ENCODE data around the gene EFNA5.

EFNA5 gene

DNA sequence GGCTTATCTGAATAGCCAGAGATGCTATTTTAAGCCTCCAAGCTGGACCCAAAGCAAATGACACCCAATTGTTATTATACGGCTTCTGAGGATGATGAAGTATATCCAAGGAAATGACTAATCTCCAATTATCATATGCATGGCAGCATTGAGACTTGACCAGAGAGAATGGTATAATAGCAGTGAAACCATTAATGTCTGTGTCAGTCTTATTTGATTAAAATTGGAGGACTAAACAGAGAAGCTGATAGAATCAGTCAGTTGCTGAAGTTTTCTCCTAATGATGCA lies 200.5 kb downstream of the EFNA5 start:
- DNase-seq (ENCODE audit: insufficient read length, low spot score) = no peak
- no peak for FAIRE-seq
- TF ChIP-seq PAX5 (IDR thresholded peaks at IDR 0.05; ENCODE audit: insufficient read depth, low read length, severe bottlenecking) (no peak), POLR2AphosphoS5 (IDR thresholded peaks at IDR 0.05; ENCODE audit: low read depth, low read length) (no peak), SPI1 (IDR thresholded peaks at IDR 0.05; ENCODE audit: low read depth, low read length) (no peak), TAF1 (IDR thresholded peaks at IDR 0.05; ENCODE audit: low read depth, low read length) (no peak), POU2F2 (IDR thresholded peaks at IDR 0.05; ENCODE audit: low read depth, low read length) (no peak), POLR2A (IDR thresholded peaks at IDR 0.05; ENCODE audit: low read depth, low read length) (no peak)

DNA sequence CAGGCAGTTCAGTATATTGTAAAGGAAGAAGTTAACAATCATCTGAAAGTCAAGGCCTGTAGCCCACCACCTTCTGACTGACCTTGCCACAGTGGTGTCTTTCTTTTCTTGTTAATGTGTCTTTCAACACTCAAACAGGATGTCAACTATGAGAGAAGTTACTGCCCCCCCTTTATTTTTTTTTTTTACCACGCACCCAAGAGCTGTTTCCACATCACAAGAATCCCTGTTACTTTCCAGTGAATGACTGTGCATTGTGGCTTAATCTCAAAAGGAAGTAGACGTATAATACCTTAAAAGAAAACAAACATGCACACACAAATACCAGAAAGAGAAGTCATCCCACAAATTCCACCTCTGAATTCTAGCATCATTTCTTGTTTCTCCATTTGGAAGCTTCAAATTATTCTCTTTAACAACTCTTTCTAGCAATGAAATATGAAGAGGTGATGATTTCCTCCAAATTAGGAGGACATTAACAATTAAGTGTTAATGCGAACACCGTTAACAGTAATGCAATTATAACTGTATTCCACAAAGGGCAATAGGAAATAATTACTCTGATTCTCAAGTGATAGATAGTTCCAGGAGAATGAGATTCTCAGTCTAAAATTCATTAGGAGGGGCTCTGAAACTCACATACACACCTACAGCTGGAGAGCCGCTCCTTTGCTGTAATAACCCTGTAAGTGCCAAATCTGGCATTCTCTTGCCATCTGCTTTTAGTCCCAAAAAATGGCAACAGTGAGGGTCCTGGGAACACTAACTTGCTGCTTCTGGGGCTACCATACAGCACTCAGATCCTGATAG lies 201.0 kb downstream of the EFNA5 start:
- TF ChIP-seq PAX5 (IDR thresholded peaks at IDR 0.05; ENCODE audit: insufficient read depth, low read length, severe bottlenecking) (no peak), SPI1 (IDR thresholded peaks at IDR 0.05; ENCODE audit: low read depth, low read length) (no peak), POU2F2 (IDR thresholded peaks at IDR 0.05; ENCODE audit: low read depth, low read length) (no peak), TAF1 (IDR thresholded peaks at IDR 0.05; ENCODE audit: low read depth, low read length) (no peak), POLR2AphosphoS5 (IDR thresholded peaks at IDR 0.05; ENCODE audit: low read depth, low read length) (no peak), POLR2A (IDR thresholded peaks at IDR 0.05; ENCODE audit: low read depth, low read length) (no peak)
- FAIRE-seq (no peak), DNase-seq (ENCODE audit: insufficient read length, low spot score) (no peak)

DNA sequence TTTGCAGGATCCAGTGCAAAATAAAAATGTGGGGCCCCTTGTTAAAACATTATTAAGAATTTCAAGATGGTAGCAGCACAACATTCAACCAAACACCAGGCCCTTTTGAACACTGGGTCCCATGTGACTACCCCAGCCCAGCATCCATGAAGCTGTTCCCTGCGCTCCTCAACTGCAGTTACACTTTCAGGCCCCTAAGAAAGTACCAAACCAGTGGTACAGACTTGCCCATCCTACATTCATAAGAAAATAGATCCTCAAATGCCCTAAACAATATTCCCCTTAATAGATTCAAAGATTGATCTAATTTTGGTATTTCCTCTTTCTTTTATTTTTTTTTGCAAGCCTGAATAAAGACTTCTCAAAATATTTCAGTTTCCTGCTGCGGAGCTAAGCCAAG lies 201.7 kb downstream of the EFNA5 start:
- FAIRE-seq (no peak), DNase-seq (ENCODE audit: insufficient read length, low spot score) (no peak)
- TF ChIP-seq POLR2AphosphoS5 (IDR thresholded peaks at IDR 0.05; ENCODE audit: low read depth, low read length) (no peak), PAX5 (IDR thresholded peaks at IDR 0.05; ENCODE audit: insufficient read depth, low read length, severe bottlenecking) (no peak), POLR2A (IDR thresholded peaks at IDR 0.05; ENCODE audit: low read depth, low read length) (no peak), TAF1 (IDR thresholded peaks at IDR 0.05; ENCODE audit: low read depth, low read length) (no peak), POU2F2 (IDR thresholded peaks at IDR 0.05; ENCODE audit: low read depth, low read length) (no peak), SPI1 (IDR thresholded peaks at IDR 0.05; ENCODE audit: low read depth, low read length) (no peak)

DNA sequence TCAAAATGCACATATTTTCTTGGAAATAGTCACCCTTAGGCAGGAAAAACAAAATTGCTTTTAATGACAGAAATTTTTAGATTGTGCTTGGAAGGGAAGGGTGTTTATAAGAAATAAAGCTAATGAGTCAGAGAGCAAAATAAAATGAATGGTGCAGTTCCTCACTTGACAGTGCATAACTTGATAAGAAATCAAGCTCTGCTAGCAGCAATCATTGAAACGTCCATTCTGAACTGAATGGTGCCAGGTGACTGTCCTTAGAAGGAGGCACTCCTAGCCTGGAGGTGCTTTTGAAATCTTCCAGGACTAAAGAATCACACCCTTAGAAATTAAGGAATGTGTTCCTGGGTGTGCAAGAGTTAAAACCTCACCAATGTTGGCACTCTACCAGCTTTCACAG lies 202.5 kb downstream of the EFNA5 start:
- DNase-seq (ENCODE audit: insufficient read length, low spot score) = no peak
- FAIRE-seq = no peak
- TF ChIP-seq PAX5 (IDR thresholded peaks at IDR 0.05; ENCODE audit: insufficient read depth, low read length, severe bottlenecking) (no peak), POLR2AphosphoS5 (IDR thresholded peaks at IDR 0.05; ENCODE audit: low read depth, low read length) (no peak), POU2F2 (IDR thresholded peaks at IDR 0.05; ENCODE audit: low read depth, low read length) (no peak), TAF1 (IDR thresholded peaks at IDR 0.05; ENCODE audit: low read depth, low read length) (no peak), SPI1 (IDR thresholded peaks at IDR 0.05; ENCODE audit: low read depth, low read length) (no peak), POLR2A (IDR thresholded peaks at IDR 0.05; ENCODE audit: low read depth, low read length) (no peak)

DNA sequence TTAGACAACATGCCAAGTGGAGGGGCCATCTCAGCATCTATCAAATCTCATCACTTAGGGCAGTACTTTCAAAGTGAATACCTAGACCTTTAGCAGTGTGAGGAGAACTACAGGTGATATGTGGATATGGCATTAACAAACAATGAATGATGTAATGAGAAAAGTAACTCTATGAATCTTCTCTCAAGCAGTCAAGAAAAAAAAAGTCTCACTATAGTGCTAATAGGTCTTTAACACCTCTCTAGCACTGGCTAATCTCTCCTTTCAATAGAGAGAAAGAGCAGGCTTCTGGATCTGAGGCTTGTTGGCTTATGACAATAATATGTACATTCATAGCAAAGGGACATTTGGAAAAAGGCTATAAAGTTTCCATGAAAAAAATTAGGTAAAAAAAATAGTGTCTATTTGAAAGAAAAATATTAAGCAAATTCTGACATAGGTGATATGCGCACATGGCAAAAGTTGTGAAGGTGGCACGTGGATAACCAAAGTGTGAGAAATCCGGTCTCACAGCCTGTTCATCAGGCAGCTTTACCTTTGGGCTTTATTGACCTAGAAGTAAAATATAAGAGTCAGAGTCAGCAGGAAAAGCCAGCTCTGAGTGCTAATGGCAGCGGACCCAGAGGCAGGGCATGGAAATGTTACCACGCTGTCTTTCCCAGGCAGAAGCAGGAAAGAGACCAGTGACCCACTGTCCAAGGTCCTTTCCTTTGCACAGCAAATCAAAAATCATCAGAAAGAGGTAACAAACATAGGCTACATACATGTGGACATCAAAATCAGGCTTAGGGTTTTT lies 203.4 kb downstream of the EFNA5 start:
- no peak for DNase-seq (ENCODE audit: insufficient read length, low spot score)
- no peak for FAIRE-seq
- TF ChIP-seq TAF1 (IDR thresholded peaks at IDR 0.05; ENCODE audit: low read depth, low read length) (no peak), POLR2A (IDR thresholded peaks at IDR 0.05; ENCODE audit: low read depth, low read length) (no peak), SPI1 (IDR thresholded peaks at IDR 0.05; ENCODE audit: low read depth, low read length) (no peak), POLR2AphosphoS5 (IDR thresholded peaks at IDR 0.05; ENCODE audit: low read depth, low read length) (no peak), POU2F2 (IDR thresholded peaks at IDR 0.05; ENCODE audit: low read depth, low read length) (no peak), PAX5 (IDR thresholded peaks at IDR 0.05; ENCODE audit: insufficient read depth, low read length, severe bottlenecking) (no peak)

DNA sequence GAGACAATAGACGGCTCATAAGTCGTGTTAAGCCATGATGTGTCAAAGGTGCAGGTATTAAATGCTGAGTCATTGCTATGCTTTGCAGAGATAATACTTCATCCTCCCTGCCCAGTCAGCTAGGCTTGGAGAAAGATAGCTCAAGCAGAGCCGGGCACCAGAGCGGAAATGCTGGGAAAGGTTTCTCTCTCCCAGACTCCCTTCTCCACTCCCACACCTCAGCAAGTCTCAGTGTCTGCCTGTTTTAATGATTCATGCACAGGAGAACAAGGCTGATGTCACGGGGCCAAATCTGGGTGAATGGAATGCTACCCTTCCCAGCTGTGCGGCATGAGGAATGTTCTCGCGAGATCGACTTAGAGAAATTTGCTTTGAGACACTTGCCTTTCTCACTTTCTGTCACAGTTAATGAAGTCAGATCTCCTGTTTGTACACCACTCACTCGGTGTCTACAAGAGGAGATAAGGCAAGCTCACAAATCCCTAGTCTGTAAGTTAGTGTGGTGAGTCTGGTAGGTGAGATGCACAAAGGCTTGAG lies 204.4 kb downstream of the EFNA5 start:
- TF ChIP-seq POLR2A (IDR thresholded peaks at IDR 0.05; ENCODE audit: low read depth, low read length) = no peak
- no peak for TF ChIP-seq PAX5 (IDR thresholded peaks at IDR 0.05; ENCODE audit: insufficient read depth, low read length, severe bottlenecking)
- TF ChIP-seq POU2F2 (IDR thresholded peaks at IDR 0.05; ENCODE audit: low read depth, low read length) = no peak
- TF ChIP-seq TAF1 (IDR thresholded peaks at IDR 0.05; ENCODE audit: low read depth, low read length) = no peak
- TF ChIP-seq POLR2AphosphoS5 (IDR thresholded peaks at IDR 0.05; ENCODE audit: low read depth, low read length) = no peak
- TF ChIP-seq SPI1 (IDR thresholded peaks at IDR 0.05; ENCODE audit: low read depth, low read length) = no peak
- no peak for FAIRE-seq
- no peak for DNase-seq (ENCODE audit: insufficient read length, low spot score)

DNA sequence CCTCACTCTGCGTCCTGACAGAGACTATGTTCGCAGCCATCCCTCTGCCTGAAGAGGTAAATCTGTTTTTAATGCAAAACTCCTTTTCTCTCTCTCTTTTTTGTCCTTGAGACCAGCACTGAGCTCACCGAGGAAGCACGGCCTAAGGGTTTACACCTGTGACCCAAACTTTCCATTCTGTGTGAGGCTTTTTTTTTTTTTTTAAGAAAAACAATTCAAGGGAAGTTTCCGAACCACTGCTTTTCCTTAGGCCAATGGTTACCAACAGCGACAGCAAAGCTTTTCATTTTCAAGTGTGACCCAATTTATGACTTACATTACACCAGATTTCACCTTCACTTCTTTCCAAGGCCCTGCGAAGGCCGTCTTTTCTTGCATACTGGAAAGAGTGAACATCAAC lies 205.9 kb downstream of the EFNA5 start:
- no peak for TF ChIP-seq PAX5 (IDR thresholded peaks at IDR 0.05; ENCODE audit: insufficient read depth, low read length, severe bottlenecking)
- no peak for TF ChIP-seq POLR2A (IDR thresholded peaks at IDR 0.05; ENCODE audit: low read depth, low read length)
- no peak for TF ChIP-seq POU2F2 (IDR thresholded peaks at IDR 0.05; ENCODE audit: low read depth, low read length)
- TF ChIP-seq POLR2AphosphoS5 (IDR thresholded peaks at IDR 0.05; ENCODE audit: low read depth, low read length) = no peak
- TF ChIP-seq SPI1 (IDR thresholded peaks at IDR 0.05; ENCODE audit: low read depth, low read length) = no peak
- TF ChIP-seq TAF1 (IDR thresholded peaks at IDR 0.05; ENCODE audit: low read depth, low read length) = no peak
- FAIRE-seq = no peak
- DNase-seq (ENCODE audit: insufficient read length, low spot score) = no peak

DNA sequence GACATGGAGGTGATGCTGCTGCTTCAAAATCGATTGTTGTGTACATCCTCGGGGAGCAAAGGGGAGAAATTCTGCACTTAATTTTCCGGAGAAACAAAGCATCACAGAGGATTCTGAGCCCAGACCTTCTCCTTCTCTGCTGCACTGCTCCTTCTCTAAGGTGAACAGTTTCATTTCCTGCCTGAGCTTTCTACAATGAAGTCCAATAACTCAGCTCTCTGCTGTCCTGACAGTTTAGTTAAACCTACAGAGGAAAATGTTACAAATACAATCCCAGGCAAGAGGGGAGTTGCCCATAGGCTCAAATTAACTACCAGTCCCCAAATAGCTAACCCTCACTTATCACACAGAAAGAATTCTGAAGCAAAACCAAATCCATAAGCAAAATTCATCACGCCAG lies 206.3 kb downstream of the EFNA5 start:
- TF ChIP-seq SPI1 (IDR thresholded peaks at IDR 0.05; ENCODE audit: low read depth, low read length) = peak; percentile 60
- TF ChIP-seq POU2F2 (IDR thresholded peaks at IDR 0.05; ENCODE audit: low read depth, low read length) = no peak
- FAIRE-seq (peak; percentile 50), DNase-seq (ENCODE audit: insufficient read length, low spot score) (no peak)

DNA sequence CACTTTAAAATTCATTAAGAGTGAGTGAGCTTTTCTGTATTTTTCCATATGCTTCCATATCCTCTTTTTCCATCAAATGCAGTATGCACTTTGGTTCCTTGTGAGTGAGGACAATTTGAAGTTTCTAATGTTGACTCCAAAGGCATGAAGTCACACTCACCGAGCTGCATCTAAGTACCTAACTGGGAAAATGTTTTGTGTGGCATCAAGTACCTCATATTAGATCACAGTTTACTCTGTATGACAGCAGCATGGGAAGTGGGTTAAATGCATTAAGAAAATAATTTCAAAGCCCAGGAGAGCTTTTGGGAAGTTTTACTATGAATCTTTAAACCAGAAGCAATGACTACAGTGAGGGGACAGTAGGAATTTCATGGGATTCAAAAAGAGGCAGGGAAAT lies 207.0 kb downstream of the EFNA5 start:
- FAIRE-seq (no peak), DNase-seq (ENCODE audit: insufficient read length, low spot score) (no peak)
- TF ChIP-seq POU2F2 (IDR thresholded peaks at IDR 0.05; ENCODE audit: low read depth, low read length) (no peak), POLR2AphosphoS5 (IDR thresholded peaks at IDR 0.05; ENCODE audit: low read depth, low read length) (no peak), TAF1 (IDR thresholded peaks at IDR 0.05; ENCODE audit: low read depth, low read length) (no peak), PAX5 (IDR thresholded peaks at IDR 0.05; ENCODE audit: insufficient read depth, low read length, severe bottlenecking) (no peak), SPI1 (IDR thresholded peaks at IDR 0.05; ENCODE audit: low read depth, low read length) (no peak), POLR2A (IDR thresholded peaks at IDR 0.05; ENCODE audit: low read depth, low read length) (no peak)
